Skeletal muscle cell (primary cell): ENCODE measurements around the gene SRSF7.
"Not testable (repeated sequence)": the region's sequence is repeated elsewhere in the genome, so short reads cannot be mapped to it uniquely, and the experiment has no call there.

Experiments
- DNase-seq: peaks from one replicate; pipeline ENCODE4 v3.0.0-alpha.2; 2010; ENCODE audit warnings: low read depth
- H3K4me3 ChIP-seq: 2 replicates; pipeline ENCODE4 v1.5.1; 2011; ENCODE audit warnings: low read depth, mild to moderate bottlenecking, control low read depth, low read length, moderate library complexity

SRSF7 gene

GRCh38 chr2:38709567-38710194 is 41.5 kb downstream of the SRSF7 start:
- no peak overlapping the region for H3K4me3 ChIP-seq
- DNase-seq = no peak

GRCh38 chr2:38708900-38709566 is 42.1 kb downstream of the SRSF7 start:
- H3K4me3 ChIP-seq = no peak overlapping the region
- DNase-seq = no peak

- not testable (repeated sequence) for DNase-seq, H3K4me3 ChIP-seq
These were observed 42.7 kb downstream of the SRSF7 start for GRCh38 chr2:38708491-38708890.

- no peak for DNase-seq
- H3K4me3 ChIP-seq = no peak overlapping the region
These were observed 44.3 kb downstream of the SRSF7 start for GRCh38 chr2:38706846-38707345.

- no peak overlapping the region for H3K4me3 ChIP-seq
- DNase-seq = no peak
These were observed 46.5 kb downstream of the SRSF7 start for GRCh38 chr2:38704664-38705063.

- H3K4me3 ChIP-seq = not testable (repeated sequence)
These were observed 47.8 kb downstream of the SRSF7 start for GRCh38 chr2:38703336-38703735.

GRCh38 chr2:38702413-38702812 is 48.7 kb downstream of the SRSF7 start:
- H3K4me3 ChIP-seq = no peak overlapping the region
- peak; percentile 59 for DNase-seq

More at GRCh38 chr2:38703336-38703735, 47.8 kb downstream of the SRSF7 start:
- peak; percentile 13 for DNase-seq

- DNase-seq = no peak
- H3K4me3 ChIP-seq = no peak overlapping the region
These were observed 49.6 kb downstream of the SRSF7 start for GRCh38 chr2:38701542-38701941.

GRCh38 chr2:38700881-38701458 is 50.2 kb downstream of the SRSF7 start:
- H3K4me3 ChIP-seq = no peak overlapping the region
- no peak for DNase-seq

- no peak for DNase-seq
- no peak overlapping the region for H3K4me3 ChIP-seq
These were observed 50.9 kb downstream of the SRSF7 start for GRCh38 chr2:38700113-38700785.

- H3K4me3 ChIP-seq = no peak overlapping the region
- no peak for DNase-seq
These were observed 52.6 kb downstream of the SRSF7 start for GRCh38 chr2:38698467-38699003.

- no peak for DNase-seq
- H3K4me3 ChIP-seq = no peak overlapping the region
These were observed 53.9 kb downstream of the SRSF7 start for GRCh38 chr2:38697116-38697840.
